Measurements from ENCODE around the gene KIZ.

GRCh38 chr20:21157006-21157405 lies 31.1 kb downstream of the KIZ start:
- TF ChIP-seq CTCF (IDR thresholded peaks at IDR 0.05) (no peak), POLR2A (IDR thresholded peaks at IDR 0.05) (no peak)
